Parathyroid adenoma (tissue), 2 donors: Measurements from ENCODE around the gene SLC40A1.
A peak's percentile ranks its signal among the peaks of the same experiment; 100 is the strongest.

ENCODE experiments used
- H2AFZ ChIP-seq: fragments of 300-600 bp; sonication (generic); one replicate; pipeline ENCODE4 v1.7.0; 2017; ENCODE audit warnings: antibody characterized with exemption, mild to moderate bottlenecking
- H3K27ac ChIP-seq: fragments of 300-600 bp; sonication (generic); one replicate; pipeline ENCODE4 v1.7.0; 2017
- H3K27me3 ChIP-seq: fragments of 300-600 bp; sonication (generic); one replicate; pipeline ENCODE4 v1.7.0; 2017; ENCODE audit warnings: low read length; ENCODE audit not compliant: control insufficient read depth, insufficient read depth
- H3K36me3 ChIP-seq: fragments of 300-600 bp; sonication (generic); one replicate; pipeline ENCODE4 v1.7.0; 2017; ENCODE audit warnings: low read length; ENCODE audit not compliant: control insufficient read depth, insufficient read depth
- H3K4me1 ChIP-seq: fragments of 300-600 bp; sonication (generic); one replicate; pipeline ENCODE4 v1.7.0; 2017; ENCODE audit warnings: control low read depth
- H3K4me2 ChIP-seq: fragments of 300-600 bp; sonication (generic); one replicate; pipeline ENCODE4 v1.7.0; 2017; ENCODE audit warnings: low read length
- H3K4me3 ChIP-seq: fragments of 300-600 bp; sonication (generic); one replicate; pipeline ENCODE4 v1.7.0; 2017; ENCODE audit warnings: low read depth, low read length
- H3K79me2 ChIP-seq: fragments of 300-600 bp; sonication (generic); one replicate; pipeline ENCODE4 v1.7.0; 2017; ENCODE audit warnings: control low read depth
- H3K9ac ChIP-seq: fragments of 300-600 bp; sonication (generic); one replicate; pipeline ENCODE4 v1.7.0; 2017; ENCODE audit warnings: mild to moderate bottlenecking
- H3K9me3 ChIP-seq: fragments of 300-600 bp; sonication (generic); one replicate; pipeline ENCODE4 v1.7.0; 2017; ENCODE audit warnings: low read length; ENCODE audit not compliant: control insufficient read depth
- TF ChIP-seq, protein P1 (sequence below): fragments of 300-600 bp; sonication (generic); IDR thresholded peaks from one replicate; pipeline ENCODE4 v1.7.0; 2017; ENCODE audit warnings: antibody characterized with exemption, mild to moderate bottlenecking
- donor health status: primary hyperparathyroidism.

The SLC40A1 gene

DNA sequence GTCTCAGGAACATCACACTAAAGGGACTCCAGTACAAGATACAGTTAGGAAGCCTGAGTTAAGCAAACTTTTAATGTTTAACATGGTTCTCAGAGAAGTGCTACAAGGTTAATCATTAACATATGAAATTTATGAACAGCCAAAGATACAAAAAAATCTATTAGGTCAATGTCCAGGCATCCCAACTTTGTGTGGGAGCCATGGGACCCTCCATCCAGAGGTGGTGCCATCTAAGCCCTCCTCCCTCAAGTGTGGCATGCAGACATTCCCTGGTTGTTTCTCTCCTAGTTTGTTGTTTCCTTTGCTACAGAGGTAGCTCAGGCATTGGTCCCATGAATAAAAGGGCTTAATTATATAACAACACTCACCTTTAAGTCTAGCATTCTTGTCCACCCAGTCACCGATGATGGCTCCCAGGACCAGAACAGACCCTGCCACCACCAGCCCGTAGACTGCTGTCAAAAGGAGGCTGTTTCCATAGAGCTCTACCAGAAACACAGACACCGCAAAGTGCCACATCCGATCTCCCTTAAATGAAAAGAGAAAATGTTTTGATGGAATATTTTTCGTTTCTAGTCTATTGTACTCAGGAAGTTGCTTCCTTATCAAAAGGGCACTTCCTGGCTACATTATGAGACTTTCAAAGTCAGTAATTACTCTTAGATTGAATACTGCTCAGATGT is 5.7 kb downstream of the SLC40A1 start:
- H3K36me3 ChIP-seq, result no peaks in the 10 kb centered on the region

DNA sequence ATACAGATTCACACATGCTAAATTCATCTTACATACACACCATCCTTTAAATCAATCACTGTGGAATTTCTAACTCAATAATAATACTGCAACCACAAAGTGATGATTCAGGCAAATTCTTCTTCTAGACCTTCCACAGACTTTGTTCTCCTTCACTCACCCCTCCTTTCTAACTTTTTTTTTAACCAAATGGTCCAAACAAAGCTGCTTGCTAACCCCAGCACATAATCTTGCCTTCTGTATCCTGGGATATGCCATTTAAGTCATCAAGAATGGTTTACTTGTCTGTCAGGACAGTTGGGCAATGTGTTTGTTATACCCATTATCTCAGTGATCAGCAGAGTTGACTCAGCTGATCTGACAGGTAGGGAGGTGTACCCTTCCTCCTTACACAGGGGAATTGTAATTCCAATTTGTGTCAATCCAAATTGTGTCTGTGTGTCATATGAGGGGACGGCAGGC is 10.0 kb downstream of the SLC40A1 start:
- H3K36me3 ChIP-seq, result no peaks in the 10 kb centered on the region
- peak overlapping the region; percentile 36 for H3K27ac ChIP-seq
- peaks cover 16% of the 10 kb centered on the region for H3K4me1 ChIP-seq
- no peak overlapping the region for H3K9ac ChIP-seq
- H3K4me2 ChIP-seq, result no peak overlapping the region
- TF ChIP-seq, protein P1, sequence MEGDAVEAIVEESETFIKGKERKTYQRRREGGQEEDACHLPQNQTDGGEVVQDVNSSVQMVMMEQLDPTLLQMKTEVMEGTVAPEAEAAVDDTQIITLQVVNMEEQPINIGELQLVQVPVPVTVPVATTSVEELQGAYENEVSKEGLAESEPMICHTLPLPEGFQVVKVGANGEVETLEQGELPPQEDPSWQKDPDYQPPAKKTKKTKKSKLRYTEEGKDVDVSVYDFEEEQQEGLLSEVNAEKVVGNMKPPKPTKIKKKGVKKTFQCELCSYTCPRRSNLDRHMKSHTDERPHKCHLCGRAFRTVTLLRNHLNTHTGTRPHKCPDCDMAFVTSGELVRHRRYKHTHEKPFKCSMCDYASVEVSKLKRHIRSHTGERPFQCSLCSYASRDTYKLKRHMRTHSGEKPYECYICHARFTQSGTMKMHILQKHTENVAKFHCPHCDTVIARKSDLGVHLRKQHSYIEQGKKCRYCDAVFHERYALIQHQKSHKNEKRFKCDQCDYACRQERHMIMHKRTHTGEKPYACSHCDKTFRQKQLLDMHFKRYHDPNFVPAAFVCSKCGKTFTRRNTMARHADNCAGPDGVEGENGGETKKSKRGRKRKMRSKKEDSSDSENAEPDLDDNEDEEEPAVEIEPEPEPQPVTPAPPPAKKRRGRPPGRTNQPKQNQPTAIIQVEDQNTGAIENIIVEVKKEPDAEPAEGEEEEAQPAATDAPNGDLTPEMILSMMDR, result no peak
- no peak overlapping the region for H3K4me3 ChIP-seq
- no peaks in the 10 kb centered on the region for H3K9me3 ChIP-seq
- H2AFZ ChIP-seq, result no peak overlapping the region
- H3K79me2 ChIP-seq, result peaks cover 9% of the 10 kb centered on the region
- no peaks in the 10 kb centered on the region for H3K27me3 ChIP-seq

More for the DNA sequence above, 5.7 kb downstream of the SLC40A1 start:
- Histone ChIP-seq H2AFZ (no peak overlapping the region), H3K4me3 (no peak overlapping the region), H3K27ac (peak overlapping the region; percentile 37), H3K27me3 (no peaks in the 10 kb centered on the region), H3K9me3 (no peaks in the 10 kb centered on the region), H3K4me1 (peaks cover 21% of the 10 kb centered on the region), H3K9ac (no peak overlapping the region), H3K79me2 (peaks cover 7% of the 10 kb centered on the region), H3K4me2 (peak overlapping the region; percentile 43)
- TF ChIP-seq, protein P1, result no peak

DNA sequence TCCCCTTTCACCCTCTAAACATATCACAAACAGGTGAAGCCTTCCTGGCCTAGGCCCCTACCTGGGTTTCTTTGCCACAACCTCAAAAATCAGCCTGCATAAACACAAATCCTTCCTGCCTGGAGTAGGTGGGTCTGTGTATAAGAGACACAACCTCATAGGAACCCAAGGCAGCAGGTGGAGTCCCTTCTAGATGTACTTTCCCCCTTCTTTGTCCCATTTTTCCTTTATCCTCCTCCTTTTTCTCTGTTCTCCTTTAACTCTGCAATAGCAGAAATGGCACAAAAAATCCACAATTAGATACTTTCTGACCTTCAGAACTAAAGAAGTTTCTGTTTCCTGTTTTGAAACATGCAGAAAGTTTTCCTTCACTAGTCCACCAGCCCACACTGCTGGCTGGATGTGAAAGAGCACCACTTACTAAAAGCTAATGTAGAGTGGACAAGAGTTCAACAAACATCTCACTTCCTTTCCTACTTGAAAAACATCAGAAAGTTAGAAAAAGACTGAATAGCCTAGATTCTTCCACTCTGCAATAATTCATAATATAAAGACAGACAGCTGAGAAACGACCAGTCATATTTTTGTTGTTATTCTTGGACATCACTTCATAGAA is 11.2 kb downstream of the SLC40A1 start:
- Histone ChIP-seq H3K4me2 (no peak overlapping the region), H3K27me3 (no peaks in the 10 kb centered on the region), H3K9ac (no peak overlapping the region), H2AFZ (no peak overlapping the region), H3K36me3 (no peaks in the 10 kb centered on the region), H3K4me3 (no peak overlapping the region), H3K27ac (no peak overlapping the region), H3K4me1 (peaks cover 11% of the 10 kb centered on the region), H3K79me2 (peaks cover 9% of the 10 kb centered on the region), H3K9me3 (no peaks in the 10 kb centered on the region)
- TF ChIP-seq, protein P1, result no peak

DNA sequence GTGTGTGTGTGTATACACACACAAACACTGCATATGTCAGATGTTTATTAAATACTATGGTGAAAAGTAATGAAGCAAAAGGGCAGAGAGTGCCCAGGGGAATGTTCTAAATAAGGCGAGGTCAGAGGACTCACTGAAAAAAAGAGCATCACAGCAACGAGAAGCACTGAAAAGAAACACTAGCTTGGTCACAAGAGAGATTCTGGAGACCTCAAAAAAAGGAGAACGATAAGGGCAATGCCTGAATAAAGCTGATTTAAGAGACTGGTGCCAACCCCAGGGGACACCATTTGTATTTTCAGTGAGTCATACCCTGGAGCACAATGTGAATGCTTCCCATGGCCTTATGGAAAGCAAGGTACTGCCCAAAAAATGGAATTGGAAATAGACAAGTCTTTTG is 14.5 kb downstream of the SLC40A1 start:
- Histone ChIP-seq H2AFZ (no peak overlapping the region), H3K4me1 (peaks cover 21% of the 10 kb centered on the region), H3K27ac (peak overlapping the region; percentile 30), H3K36me3 (no peaks in the 10 kb centered on the region), H3K9ac (no peak overlapping the region), H3K9me3 (no peaks in the 10 kb centered on the region), H3K4me3 (no peak overlapping the region), H3K79me2 (peaks cover 9% of the 10 kb centered on the region), H3K4me2 (no peak overlapping the region), H3K27me3 (no peaks in the 10 kb centered on the region)
- TF ChIP-seq, protein P1, result no peak
